GM12872 (cell line): ENCODE results near the gene ITGB3BP.

Experiments
- CTCF ChIP-seq: IDR thresholded peaks from 3 replicates; pipeline ENCODE4 v1.5.1; 2011; ENCODE audit warnings: low read depth, mild to moderate bottlenecking, low read length, moderate library complexity; ENCODE audit not compliant: insufficient read depth

The ITGB3BP gene

GRCh38 chr1:63533931-63534330, 10.9 kb upstream of the ITGB3BP start:
- no peak for TF ChIP-seq CTCF

DNA sequence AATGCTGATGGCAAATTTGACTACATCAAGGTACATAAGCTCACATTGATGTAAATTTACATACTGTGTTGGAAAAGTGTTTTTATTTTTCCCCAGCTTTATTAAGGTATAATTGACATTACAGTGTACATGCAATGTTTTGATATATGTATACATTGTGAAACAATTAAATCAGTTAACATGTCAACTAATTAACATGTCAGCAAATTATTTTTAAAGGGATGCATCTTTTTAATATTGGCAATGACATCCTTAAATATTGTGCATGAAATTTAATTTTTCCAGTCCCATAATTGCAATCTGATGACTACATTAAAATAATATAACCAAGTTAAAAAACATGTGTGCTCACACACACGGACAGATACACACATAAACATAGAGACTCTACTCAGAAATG, 9.7 kb upstream of the ITGB3BP start:
- TF ChIP-seq CTCF: no peak

- no peak for TF ChIP-seq CTCF
Observed at GRCh38 chr1:63524201-63524600, 1.2 kb upstream of the ITGB3BP start.

DNA sequence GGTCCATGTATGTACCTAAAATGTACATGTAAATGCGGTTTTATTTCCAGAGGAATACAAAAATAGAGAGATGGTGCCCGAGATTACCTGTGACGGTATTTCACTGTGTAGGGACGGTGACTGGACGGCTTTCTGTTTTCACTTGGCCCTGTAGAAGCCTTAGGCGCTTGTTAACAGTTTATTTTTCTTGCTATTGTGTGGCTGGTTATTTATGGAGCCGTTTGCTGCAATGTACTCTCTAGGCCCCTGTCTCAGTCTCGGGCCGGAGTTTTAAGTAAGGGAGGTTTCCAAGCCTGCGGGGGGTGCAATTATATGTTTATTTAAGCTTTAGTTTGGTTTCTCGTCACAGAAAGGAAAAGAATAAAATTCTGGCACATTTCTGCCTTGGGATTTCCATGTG, 713 bp upstream of the ITGB3BP start:
- no peak for TF ChIP-seq CTCF

GRCh38 chr1:63516629-63517028, 6.4 kb downstream of the ITGB3BP start:
- TF ChIP-seq CTCF: no peak

- no peak for TF ChIP-seq CTCF
Observed at GRCh38 chr1:63512584-63512983, 10.4 kb downstream of the ITGB3BP start.

- TF ChIP-seq CTCF: no peak
Observed at GRCh38 chr1:63509718-63510117, 13.3 kb downstream of the ITGB3BP start.

- TF ChIP-seq CTCF: no peak
Observed at GRCh38 chr1:63506782-63507181, 16.2 kb downstream of the ITGB3BP start.
